IMR-90 (cell line): ENCODE results near the gene SYT5. TPM values are rescaled to one million over a fixed set of nuclear protein-coding genes. Genes with fewer than 3 reads are reported as not detected.

Experiments used
- ATAC-seq: fragments of 200-7000 bp; cut with Tn5 transposase; 2 replicates; pipeline ENCODE4 v1.9.1; 2020; ENCODE audit warnings: low read depth, mild to moderate bottlenecking, moderate library complexity
- BruUV-seq: library from RNA; stranded (reverse); fragments of 400-500 nt; replicated peaks from 2 replicates; lab custom pipeline; 2021; lab: Mats Ljungman, UMichigan
- CTCF ChIA-PET: fragments of 300-600 bp; formaldehyde crosslinking; extraction: SDS; loops from one replicate; lab custom pipeline; 2021; ENCODE audit warnings: antibody characterized with exemption; lab: Yijun Ruan, JAX
- POLR2A ChIA-PET: fragments of 300-600 bp; sonication (Branson Sonifier 250); formaldehyde crosslinking; loops from one replicate; lab custom pipeline; 2022; ENCODE audit warnings: antibody characterized with exemption; ENCODE audit not compliant: unreplicated experiment; lab: Charles Lee
- DNase-seq: peaks from one replicate; pipeline ENCODE4 v3.0.0; 2013
- H2AFZ ChIP-seq: replicated peaks from 2 replicates; pipeline ENCODE3; 2013; ENCODE audit warnings: low read length, mild to moderate bottlenecking; ENCODE audit not compliant: poor library complexity
- H2AK5ac ChIP-seq: 2 replicates; pipeline ENCODE4 v1.6.1; 2013; ENCODE audit warnings: low read depth, low read length, inconsistent platforms
- H2AK9ac ChIP-seq: replicated peaks from 2 replicates; pipeline ENCODE3; 2013; ENCODE audit warnings: mild to moderate bottlenecking, low read depth, low read length, moderate library complexity; ENCODE audit not compliant: poor library complexity
- H2BK120ac ChIP-seq: 2 replicates; pipeline ENCODE4 v1.6.1; 2013; ENCODE audit warnings: low read depth, low read length, inconsistent platforms
- H2BK15ac ChIP-seq: 3 replicates; pipeline ENCODE4 v1.6.1; 2013; ENCODE audit warnings: low read depth, low read length, inconsistent platforms
- H2BK20ac ChIP-seq: 2 replicates; pipeline ENCODE4 v1.6.1; 2013; ENCODE audit warnings: low read depth, mild to moderate bottlenecking, inconsistent platforms, low read length, moderate library complexity
- H2BK5ac ChIP-seq: 2 replicates; pipeline ENCODE4 v1.6.1; 2013; ENCODE audit warnings: mild to moderate bottlenecking, low read depth, low read length, inconsistent platforms; ENCODE audit not compliant: poor library complexity, severe bottlenecking
- H3K14ac ChIP-seq: replicated peaks from 2 replicates; pipeline ENCODE4 v1.6.1; 2013; ENCODE audit warnings: low read depth, low read length, inconsistent platforms
- H3K18ac ChIP-seq: 2 replicates; pipeline ENCODE4 v1.6.1; 2013; ENCODE audit warnings: low read depth, low read length, control low read depth
- H3K23ac ChIP-seq: 2 replicates; pipeline ENCODE4 v1.6.1; 2013; ENCODE audit warnings: low read depth, low read length, inconsistent platforms
- H3K27ac ChIP-seq: 2 replicates; pipeline ENCODE4 v1.5.1; 2013; ENCODE audit warnings: mild to moderate bottlenecking, control low read depth, low read length; ENCODE audit not compliant: insufficient read depth
- H3K27me3 ChIP-seq: 2 replicates; pipeline ENCODE4 v1.6.1; 2013; ENCODE audit warnings: low read length; ENCODE audit not compliant: control insufficient read depth, insufficient read depth
- H3K36me3 ChIP-seq: 2 replicates; pipeline ENCODE4 v1.6.1; 2013; ENCODE audit warnings: low read length, mixed read lengths; ENCODE audit not compliant: control insufficient read depth, insufficient read depth
- H3K4ac ChIP-seq: 2 replicates; pipeline ENCODE4 v1.6.1; 2013; ENCODE audit warnings: low read depth, low read length, inconsistent platforms
- H3K4me1 ChIP-seq: 2 replicates; pipeline ENCODE4 v1.6.1; 2013; ENCODE audit warnings: low read length, mixed read lengths; ENCODE audit not compliant: control insufficient read depth, insufficient read depth
- H3K4me2 ChIP-seq: 2 replicates; pipeline ENCODE4 v1.6.1; 2013; ENCODE audit warnings: low read depth, mild to moderate bottlenecking, control low read depth, low read length, moderate library complexity
- H3K4me3 ChIP-seq: 2 replicates; pipeline ENCODE4 v1.5.1; 2013; ENCODE audit warnings: low read depth, mild to moderate bottlenecking, control low read depth, low read length, moderate library complexity; ENCODE audit not compliant: insufficient read depth
- H3K56ac ChIP-seq: 2 replicates; pipeline ENCODE4 v1.6.1; 2013; ENCODE audit warnings: low read length, inconsistent platforms; ENCODE audit not compliant: insufficient read depth; ENCODE audit errors: extremely low read depth
- H3K79me1 ChIP-seq, 2 experiments: 2 replicates each; pipeline ENCODE4 v1.6.1; 2013; ENCODE audit warnings: low read length in 2 of 2, inconsistent platforms in 1 of 2, low read depth in 1 of 2
- H3K9ac ChIP-seq: 2 replicates; pipeline ENCODE4 v1.6.1; 2013; ENCODE audit warnings: low read depth, low read length, control low read depth
- H3K9me1 ChIP-seq: 2 replicates; pipeline ENCODE4 v1.6.1; 2013; ENCODE audit warnings: low read length, inconsistent platforms; ENCODE audit not compliant: insufficient read depth
- H3K9me3 ChIP-seq: 2 replicates; pipeline ENCODE4 v1.6.1; 2013; ENCODE audit warnings: low read length; ENCODE audit not compliant: control insufficient read depth, insufficient read depth
- H4K20me1 ChIP-seq: 2 replicates; pipeline ENCODE4 v1.6.1; 2013; ENCODE audit warnings: low read length, inconsistent platforms; ENCODE audit not compliant: insufficient read depth
- H4K5ac ChIP-seq: 2 replicates; pipeline ENCODE4 v1.6.1; 2013; ENCODE audit warnings: mild to moderate bottlenecking, low read depth, low read length, control low read depth
- H4K8ac ChIP-seq, 2 experiments: 2 replicates each; pipeline ENCODE4 v1.6.1; 2013; ENCODE audit warnings: low read depth in 2 of 2, low read length in 2 of 2, control low read depth in 1 of 2, inconsistent platforms in 1 of 2
- H4K91ac ChIP-seq: 2 replicates; pipeline ENCODE4 v1.6.1; 2013; ENCODE audit warnings: low read depth, low read length, inconsistent platforms; ENCODE audit not compliant: insufficient read depth
- BHLHE40 ChIP-seq: fragments of 150-350 bp; IDR thresholded peaks from 2 replicates; pipeline ENCODE4 v1.6.1; 2016; ENCODE audit warnings: mild to moderate bottlenecking, low read depth, low read length
- CEBPB ChIP-seq: IDR thresholded peaks from 2 replicates; pipeline ENCODE4 v1.6.1; 2012; ENCODE audit warnings: low read depth, low read length, improper control_type of control experiment
- CHD1 ChIP-seq: IDR thresholded peaks from 2 replicates; pipeline ENCODE4 v1.6.1; 2012; ENCODE audit warnings: low read depth, low read length, improper control_type of control experiment
- MAZ ChIP-seq: IDR thresholded peaks from 2 replicates; pipeline ENCODE4 v1.6.1; 2012; ENCODE audit warnings: low read depth, mild to moderate bottlenecking, low read length, improper control_type of control experiment, moderate library complexity, borderline replicate concordance
- MXI1 ChIP-seq: IDR thresholded peaks from 2 replicates; pipeline ENCODE4 v1.6.1; 2012; ENCODE audit warnings: low read depth, mild to moderate bottlenecking, low read length, moderate library complexity, borderline replicate concordance
- NFE2L2 ChIP-seq: fragments of 150-350 bp; IDR thresholded peaks from 2 replicates; pipeline ENCODE4 v1.6.1; 2016; ENCODE audit warnings: low read depth, mild to moderate bottlenecking, low read length
- RAD21 ChIP-seq: IDR thresholded peaks from 2 replicates; pipeline ENCODE4 v1.6.1; 2012; ENCODE audit warnings: low read length, improper control_type of control experiment
- RCOR1 ChIP-seq: IDR thresholded peaks from 2 replicates; pipeline ENCODE4 v1.6.1; 2012; ENCODE audit warnings: mild to moderate bottlenecking, low read length, improper control_type of control experiment; ENCODE audit not compliant: insufficient replicate concordance
- USF2 ChIP-seq: fragments of 150-350 bp; IDR thresholded peaks from 2 replicates; pipeline ENCODE4 v1.6.1; 2017; ENCODE audit warnings: mild to moderate bottlenecking, antibody characterized with exemption, low read length, low read depth
- WGBS, 2 experiments: methylation state at CpG; one replicate each; pipeline versions ENCODE4 v1.1.5 to v1.1.7; 2013; ENCODE audit warnings: missing lambda C conversion rate in 2 of 2; ENCODE audit not compliant: insufficient read length in 1 of 2; ENCODE audit errors: extremely low coverage in 2 of 2; 5-methylcytosine and 5-hydroxymethylcytosine counted together
- dilution Hi-C: fragments of 300-500 bp; cut with HindIII; formaldehyde crosslinking; loops from one replicate; pipeline ENCODE4 v1.14.3; 2018; ENCODE audit warnings: low sequenced_read_pairs; ENCODE audit not compliant: unreplicated experiment
- in situ Hi-C: fragments of 300-500 bp; cut with MboI; formaldehyde crosslinking; loops from 3 replicates; pipeline ENCODE4 v1.14.3; 2019; ENCODE audit warnings: low sequenced_read_pairs, inconsistent platforms, mixed read lengths
- intact Hi-C: fragments of 100-400 bp; cut with micrococcal nuclease; formaldehyde crosslinking; loops from 2 replicates; pipeline ENCODE4 v1.10.0; 2022
- polyA plus RNA-seq, 3 experiments: library from polyadenylated mRNA; depleted of rRNA; stranded (reverse); fragments of >200 nt; gene quantifications; 2 replicates each; pipeline ENCODE4 v1.2.3, GENCODE V29; 2012; ENCODE audit warnings: low replicate concordance in 1 of 3
- total RNA-seq: library from RNA; depleted of rRNA; stranded (reverse); fragments of >200 nt; gene quantifications from 2 replicates; pipeline ENCODE4 v1.2.3, GENCODE V29; 2012
- TF ChIP-seq, protein P1 (sequence below): fragments of 150-350 bp; IDR thresholded peaks from 2 replicates; pipeline ENCODE4 v1.6.1; 2016; ENCODE audit warnings: low read depth, mild to moderate bottlenecking, low read length, moderate library complexity, borderline replicate concordance

Gene SYT5
- total and polyA plus RNA-seq, 2 of the 4 experiments (the other 2 are of a cell fraction), result under 0.01 to 0.15 TPM

DNA sequence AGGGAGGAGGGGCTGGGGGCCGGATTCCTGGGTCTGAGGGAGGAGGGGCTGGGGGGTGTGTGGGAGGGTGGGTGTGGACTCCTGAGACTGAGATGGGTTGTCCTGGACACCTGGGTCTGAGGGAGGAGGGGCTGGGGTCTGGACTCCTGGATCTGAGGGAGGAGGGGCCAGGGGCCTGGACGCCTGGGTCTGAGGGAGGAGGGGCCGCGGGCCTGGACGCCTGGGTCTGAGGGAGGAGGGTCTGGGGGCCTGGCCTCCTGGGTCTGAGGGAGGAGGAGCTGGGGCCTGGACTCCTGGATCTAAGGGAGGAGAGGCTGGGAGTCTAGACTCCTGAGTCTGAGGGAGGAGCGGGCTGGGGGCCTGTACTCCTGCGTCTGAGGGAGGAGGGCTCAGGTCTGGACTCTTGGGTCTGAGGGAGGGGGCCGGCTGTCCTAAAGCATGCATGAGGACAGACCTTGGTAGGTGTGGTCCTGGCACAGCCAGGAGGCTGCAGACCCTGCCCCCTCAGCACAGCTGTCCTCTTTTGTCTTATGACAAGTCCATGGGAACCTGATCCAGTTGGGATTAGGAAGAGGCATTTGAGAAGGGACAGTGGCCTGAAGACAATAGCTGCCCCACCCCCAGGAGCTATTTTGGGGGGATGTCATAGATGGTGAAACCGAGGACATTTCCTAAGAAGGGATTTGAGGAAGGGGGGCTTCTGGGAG is 32.4 kb downstream of the SYT5 start:
- Histone ChIP-seq H4K8ac (no peak overlapping the region), H3K9ac (no peak overlapping the region), H2BK15ac (no peak overlapping the region), H2BK20ac (no peak overlapping the region), H3K14ac (no peak overlapping the region), H3K27me3 (peaks cover 51% of the 10 kb centered on the region), H3K4me3 (no peak overlapping the region), H3K18ac (no peak overlapping the region), H3K9me3 (no peaks in the 10 kb centered on the region), H3K4me2 (no peak overlapping the region), H3K9me1 (no peaks in the 10 kb centered on the region), H3K4ac (no peak overlapping the region), H2BK120ac (no peak overlapping the region), H3K56ac (no peak overlapping the region), H2AK5ac (no peak overlapping the region), H4K91ac (no peak overlapping the region), H3K23ac (no peak overlapping the region), H4K20me1 (no peaks in the 10 kb centered on the region), H3K36me3 (no peaks in the 10 kb centered on the region), H2AFZ (no peak overlapping the region), H3K79me1 (no peaks in the 10 kb centered on the region), H3K27ac (no peak overlapping the region), H4K5ac (no peak overlapping the region), H3K4me1 (peaks cover 1% of the 10 kb centered on the region; the same call in 1 of the 2 replicates), H2AK9ac (no peak overlapping the region), H2BK5ac (no peak overlapping the region)
- intact Hi-C loops, result loop anchor here (10.0 kb wide), 1 partner anchor 147 kb away; no protein-coding TSS in a partner anchor
- dilution Hi-C loops, result no loop called here
- POLR2A ChIA-PET, result interaction anchor here (0.7 kb wide), 1 partner anchor 451 kb away, joined by 4 read pairs; no protein-coding TSS in a partner anchor
- DNase-seq (no peak), ATAC-seq (no peak)
- no TSS peak for BruUV-seq
- no peak for TF ChIP-seq USF2
- no peak for TF ChIP-seq MAZ
- TF ChIP-seq, protein P1, sequence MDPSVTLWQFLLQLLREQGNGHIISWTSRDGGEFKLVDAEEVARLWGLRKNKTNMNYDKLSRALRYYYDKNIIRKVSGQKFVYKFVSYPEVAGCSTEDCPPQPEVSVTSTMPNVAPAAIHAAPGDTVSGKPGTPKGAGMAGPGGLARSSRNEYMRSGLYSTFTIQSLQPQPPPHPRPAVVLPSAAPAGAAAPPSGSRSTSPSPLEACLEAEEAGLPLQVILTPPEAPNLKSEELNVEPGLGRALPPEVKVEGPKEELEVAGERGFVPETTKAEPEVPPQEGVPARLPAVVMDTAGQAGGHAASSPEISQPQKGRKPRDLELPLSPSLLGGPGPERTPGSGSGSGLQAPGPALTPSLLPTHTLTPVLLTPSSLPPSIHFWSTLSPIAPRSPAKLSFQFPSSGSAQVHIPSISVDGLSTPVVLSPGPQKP, result no peak
- TF ChIP-seq RCOR1, result no peak
- no peak for TF ChIP-seq MXI1
- no peak for TF ChIP-seq CHD1
- no peak for TF ChIP-seq RAD21
- TF ChIP-seq BHLHE40, result no peak
- TF ChIP-seq CEBPB, result no peak
- no peak for TF ChIP-seq NFE2L2
- CTCF ChIA-PET, result no interaction called here
- WGBS, 2 experiments, result 10% methylated on average over 2 of the region's 9 CpGs; no CpG with 5 or more reads in 1 of the 2 experiments
- in situ Hi-C loops, result no loop called here
